ENCODE data around the gene DIS3L2.

The DIS3L2 gene

GRCh38 chr2:232133078-232133477 lies 171.6 kb downstream of the DIS3L2 start:
- intact Hi-C loops (cut with micrococcal nuclease): no loop called here
- Mint-ChIP-seq H3K27me3 (no peaks in the 10 kb centered on the region), H3K4me1 (ENCODE audit: low read depth) (peaks cover 7% of the 10 kb centered on the region), H3K9me3 (no peaks in the 10 kb centered on the region), H3K36me3 (ENCODE audit: low read depth) (peaks cover 40% of the 10 kb centered on the region), H3K4me3 (no peak overlapping the region), H3K27ac (no peak overlapping the region)

GRCh38 chr2:232134939-232135338 lies 173.4 kb downstream of the DIS3L2 start:
- H3K9me3 Mint-ChIP-seq: no peaks in the 10 kb centered on the region
- peaks cover 16% of the 10 kb centered on the region for H3K4me1 Mint-ChIP-seq (ENCODE audit: low read depth)
- no peaks in the 10 kb centered on the region for H3K27me3 Mint-ChIP-seq
- intact Hi-C loops (cut with micrococcal nuclease): no loop called here
- H3K27ac Mint-ChIP-seq: no peak overlapping the region
- H3K4me3 Mint-ChIP-seq: no peak overlapping the region
- peaks cover 40% of the 10 kb centered on the region for H3K36me3 Mint-ChIP-seq (ENCODE audit: low read depth)

GRCh38 chr2:232137356-232138147 lies 176.0 kb downstream of the DIS3L2 start:
- H3K9me3 Mint-ChIP-seq: no peaks in the 10 kb centered on the region
- peaks cover 16% of the 10 kb centered on the region for H3K4me1 Mint-ChIP-seq (ENCODE audit: low read depth)
- peaks cover 17% of the 10 kb centered on the region for H3K36me3 Mint-ChIP-seq (ENCODE audit: low read depth)
- no peak overlapping the region for H3K27ac Mint-ChIP-seq
- intact Hi-C loops (cut with micrococcal nuclease): no loop called here
- no peaks in the 10 kb centered on the region for H3K27me3 Mint-ChIP-seq
- no peak overlapping the region for H3K4me3 Mint-ChIP-seq

- peaks cover 16% of the 10 kb centered on the region for H3K4me1 Mint-ChIP-seq (ENCODE audit: low read depth)
- no peak overlapping the region for H3K27ac Mint-ChIP-seq
- H3K27me3 Mint-ChIP-seq: no peaks in the 10 kb centered on the region
- intact Hi-C loops (cut with micrococcal nuclease): no loop called here
- no peak overlapping the region for H3K4me3 Mint-ChIP-seq
- H3K36me3 Mint-ChIP-seq (ENCODE audit: low read depth): peaks cover 11% of the 10 kb centered on the region
- no peaks in the 10 kb centered on the region for H3K9me3 Mint-ChIP-seq
Observed at GRCh38 chr2:232138441-232138840, 176.9 kb downstream of the DIS3L2 start.

GRCh38 chr2:232139171-232139594 lies 177.7 kb downstream of the DIS3L2 start:
- Mint-ChIP-seq H3K4me1 (ENCODE audit: low read depth) (peaks cover 16% of the 10 kb centered on the region), H3K27ac (no peak overlapping the region), H3K27me3 (no peaks in the 10 kb centered on the region), H3K4me3 (no peak overlapping the region), H3K36me3 (ENCODE audit: low read depth) (peaks cover 11% of the 10 kb centered on the region), H3K9me3 (no peaks in the 10 kb centered on the region)
- intact Hi-C loops (cut with micrococcal nuclease): no loop called here

GRCh38 chr2:232139786-232140562 lies 178.5 kb downstream of the DIS3L2 start:
- intact Hi-C loops (cut with micrococcal nuclease): loop anchor here (5.0 kb wide), 1 partner anchor 218 kb away; no protein-coding TSS in a partner anchor
- H3K4me1 Mint-ChIP-seq (ENCODE audit: low read depth): peaks cover 13% of the 10 kb centered on the region
- H3K27me3 Mint-ChIP-seq: no peaks in the 10 kb centered on the region
- no peaks in the 10 kb centered on the region for H3K9me3 Mint-ChIP-seq
- H3K4me3 Mint-ChIP-seq: no peak overlapping the region
- peaks cover 13% of the 10 kb centered on the region for H3K36me3 Mint-ChIP-seq (ENCODE audit: low read depth)
- no peak overlapping the region for H3K27ac Mint-ChIP-seq

GRCh38 chr2:232141591-232141990 lies 180.1 kb downstream of the DIS3L2 start:
- Mint-ChIP-seq H3K4me1 (ENCODE audit: low read depth) (peaks cover 9% of the 10 kb centered on the region), H3K27ac (no peak overlapping the region), H3K4me3 (no peak overlapping the region), H3K27me3 (no peaks in the 10 kb centered on the region), H3K9me3 (no peaks in the 10 kb centered on the region), H3K36me3 (ENCODE audit: low read depth) (peaks cover 12% of the 10 kb centered on the region)
- intact Hi-C loops (cut with micrococcal nuclease): loop anchor here (5.0 kb wide), 1 partner anchor 219 kb away; no protein-coding TSS in a partner anchor

- Mint-ChIP-seq H3K9me3 (no peaks in the 10 kb centered on the region), H3K27ac (no peak overlapping the region), H3K27me3 (no peaks in the 10 kb centered on the region), H3K36me3 (ENCODE audit: low read depth) (peaks cover 13% of the 10 kb centered on the region), H3K4me3 (no peak overlapping the region), H3K4me1 (ENCODE audit: low read depth) (peaks cover 9% of the 10 kb centered on the region)
- intact Hi-C loops (cut with micrococcal nuclease): loop anchor here (5.0 kb wide), 1 partner anchor 220 kb away; no protein-coding TSS in a partner anchor
Observed at GRCh38 chr2:232142049-232142448, 180.5 kb downstream of the DIS3L2 start.

- Mint-ChIP-seq H3K27ac (no peak overlapping the region), H3K4me3 (no peak overlapping the region), H3K4me1 (ENCODE audit: low read depth) (peaks cover 9% of the 10 kb centered on the region), H3K27me3 (no peaks in the 10 kb centered on the region), H3K36me3 (ENCODE audit: low read depth) (peaks cover 17% of the 10 kb centered on the region), H3K9me3 (no peaks in the 10 kb centered on the region)
- intact Hi-C loops (cut with micrococcal nuclease): loop anchor here (5.0 kb wide), 1 partner anchor 220 kb away; no protein-coding TSS in a partner anchor
Observed at GRCh38 chr2:232142502-232142901, 181.0 kb downstream of the DIS3L2 start.

GRCh38 chr2:232146294-232146693 lies 184.8 kb downstream of the DIS3L2 start:
- no peak overlapping the region for H3K27ac Mint-ChIP-seq
- no peaks in the 10 kb centered on the region for H3K9me3 Mint-ChIP-seq
- intact Hi-C loops (cut with micrococcal nuclease): no loop called here
- H3K27me3 Mint-ChIP-seq: no peaks in the 10 kb centered on the region
- H3K36me3 Mint-ChIP-seq (ENCODE audit: low read depth): peaks cover 18% of the 10 kb centered on the region
- no peaks in the 10 kb centered on the region for H3K4me1 Mint-ChIP-seq (ENCODE audit: low read depth)
- no peak overlapping the region for H3K4me3 Mint-ChIP-seq

GRCh38 chr2:232147440-232148077 lies 186.0 kb downstream of the DIS3L2 start:
- Mint-ChIP-seq H3K36me3 (ENCODE audit: low read depth) (peaks cover 18% of the 10 kb centered on the region), H3K4me3 (no peak overlapping the region), H3K4me1 (ENCODE audit: low read depth) (no peaks in the 10 kb centered on the region), H3K27ac (no peak overlapping the region), H3K27me3 (no peaks in the 10 kb centered on the region), H3K9me3 (no peaks in the 10 kb centered on the region)
- intact Hi-C loops (cut with micrococcal nuclease): no loop called here

GRCh38 chr2:232162187-232162586 lies 200.7 kb downstream of the DIS3L2 start:
- Mint-ChIP-seq H3K27ac (no peak overlapping the region), H3K36me3 (ENCODE audit: low read depth) (peaks cover 56% of the 10 kb centered on the region), H3K4me3 (no peak overlapping the region), H3K9me3 (no peaks in the 10 kb centered on the region), H3K4me1 (ENCODE audit: low read depth) (no peaks in the 10 kb centered on the region), H3K27me3 (no peaks in the 10 kb centered on the region)
- intact Hi-C loops (cut with micrococcal nuclease): no loop called here

- no peaks in the 10 kb centered on the region for H3K9me3 Mint-ChIP-seq
- H3K36me3 Mint-ChIP-seq (ENCODE audit: low read depth): peaks cover 8% of the 10 kb centered on the region
- no peaks in the 10 kb centered on the region for H3K27me3 Mint-ChIP-seq
- H3K4me3 Mint-ChIP-seq: no peak overlapping the region
- no peaks in the 10 kb centered on the region for H3K4me1 Mint-ChIP-seq (ENCODE audit: low read depth)
- H3K27ac Mint-ChIP-seq: no peak overlapping the region
- intact Hi-C loops (cut with micrococcal nuclease): no loop called here
Observed at GRCh38 chr2:232170396-232170795, 208.9 kb downstream of the DIS3L2 start.

- no peaks in the 10 kb centered on the region for H3K9me3 Mint-ChIP-seq
Observed at GRCh38 chr2:232174662-232175061, 213.1 kb downstream of the DIS3L2 start.

More at GRCh38 chr2:232174662-232175061, 213.1 kb downstream of the DIS3L2 start:
- peaks cover 8% of the 10 kb centered on the region for H3K36me3 Mint-ChIP-seq (ENCODE audit: low read depth)
- no peak overlapping the region for H3K27ac Mint-ChIP-seq
- no peak overlapping the region for H3K4me3 Mint-ChIP-seq
- intact Hi-C loops (cut with micrococcal nuclease): no loop called here
- no peaks in the 10 kb centered on the region for H3K4me1 Mint-ChIP-seq (ENCODE audit: low read depth)
- H3K27me3 Mint-ChIP-seq: no peaks in the 10 kb centered on the region
